Activated CD4-positive, alpha-beta T cell treated with anti-CD3 and anti-CD28 coated beads, Interleukin-2, amount 10 ng/mL, durations not matched to agents 7 days and 5 days (primary cell): ENCODE data around the gene PCIF1. TPM values are rescaled to one million over a fixed set of nuclear protein-coding genes. Genes with fewer than 3 reads are reported as not detected.
A peak's percentile ranks its signal among the peaks of the same experiment; 100 is the strongest.
"Not testable (repeated sequence)": the region's sequence is repeated elsewhere in the genome, so short reads cannot be mapped to it uniquely, and the experiment has no call there.

ENCODE experiments used
- CTCF ChIA-PET: fragments of 350-600 bp; sonication (Branson Sonifier 250); formaldehyde crosslinking; loops from one replicate; lab custom pipeline; 2021; ENCODE audit warnings: antibody characterized with exemption; lab: Charles Lee
- POLR2A ChIA-PET: fragments of 350-600 bp; sonication (Branson Sonifier 250); formaldehyde crosslinking; loops from one replicate; lab custom pipeline; 2021; ENCODE audit warnings: antibody characterized with exemption; lab: Charles Lee
- DNase-seq: peaks from one replicate; pipeline ENCODE4 v3.0.0-alpha.2; 2020
- H3K27ac Mint-ChIP-seq: one replicate; pipeline ENCODE4 v1.8.0; 2021; ENCODE audit warnings: mild to moderate bottlenecking, moderate library complexity, mixed read lengths
- H3K27me3 Mint-ChIP-seq: one replicate; pipeline ENCODE4 v1.8.0; 2021; ENCODE audit warnings: mixed read lengths
- H3K36me3 Mint-ChIP-seq: one replicate; pipeline ENCODE4 v1.8.0; 2021; ENCODE audit warnings: low read depth, mixed read lengths
- H3K4me1 Mint-ChIP-seq: one replicate; pipeline ENCODE4 v1.8.0; 2021; ENCODE audit warnings: mixed read lengths
- H3K4me3 Mint-ChIP-seq: one replicate; pipeline ENCODE4 v1.8.0; 2021; ENCODE audit warnings: mild to moderate bottlenecking, moderate library complexity, mixed read lengths
- H3K9me3 Mint-ChIP-seq: one replicate; pipeline ENCODE4 v1.8.0; 2021; ENCODE audit warnings: mixed read lengths
- total RNA-seq, 2 experiments: library from RNA; stranded (reverse); gene quantifications; one replicate each; pipeline ENCODE4 v1.2.3, GENCODE V29; 2021

Gene PCIF1
- total RNA-seq, 2 experiments from 2014 or later: 44.0 to 44.6 TPM

DNA sequence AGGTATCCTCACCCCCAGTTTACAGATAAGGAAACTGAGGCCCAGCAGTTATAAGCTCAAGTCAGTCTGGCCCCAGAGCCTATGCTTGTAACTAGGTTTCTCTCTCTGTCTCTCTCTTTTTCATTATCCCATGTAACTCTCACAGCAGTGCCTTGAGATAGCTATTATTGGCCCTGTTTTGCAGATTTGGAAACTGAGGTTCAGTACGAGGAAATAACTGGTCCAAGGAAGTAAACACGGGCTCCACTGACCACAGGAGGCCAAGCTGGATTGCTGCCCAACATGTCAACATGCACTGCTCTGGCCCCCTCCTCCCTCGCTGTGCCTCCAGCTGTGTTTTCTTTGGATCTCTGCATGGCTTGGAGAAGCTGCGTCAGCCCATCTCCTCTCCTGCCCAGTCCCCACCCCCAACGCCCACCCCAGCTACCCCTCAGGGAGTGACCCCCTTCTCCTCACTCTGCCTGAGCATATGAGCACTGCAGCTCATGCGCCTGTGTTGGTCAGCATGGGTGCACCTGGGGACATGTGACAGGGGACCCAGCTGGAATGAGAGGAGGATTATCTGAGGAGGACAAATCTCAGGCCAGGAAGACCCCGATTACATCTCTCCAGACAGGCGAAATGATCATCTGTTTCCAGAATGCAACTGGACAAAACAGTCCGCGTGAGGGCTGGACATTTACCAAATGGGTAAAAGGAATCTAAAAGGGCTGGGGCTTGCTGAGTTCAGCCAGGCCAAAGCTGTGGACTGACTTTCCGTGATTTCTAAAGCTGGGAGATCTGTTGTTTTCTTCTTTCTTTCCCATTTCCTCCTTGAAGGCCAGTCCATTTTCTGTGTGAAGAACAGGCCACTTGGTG, 14.7 kb upstream of the PCIF1 start:
- DNase-seq: no peak
- Mint-ChIP-seq H3K27me3 (peaks cover 22% of the 10 kb centered on the region), H3K4me3 (no peak overlapping the region), H3K36me3 (no peaks in the 10 kb centered on the region), H3K9me3 (no peaks in the 10 kb centered on the region), H3K27ac (no peak overlapping the region), H3K4me1 (no peaks in the 10 kb centered on the region)
- ChIA-PET POLR2A (no interaction called here), CTCF (interaction anchor here (1.4 kb wide), 2 partner anchors 15 to 49 kb away, joined by 3 to 4 read pairs; partner anchors contain the start of gene PCIF1)

DNA sequence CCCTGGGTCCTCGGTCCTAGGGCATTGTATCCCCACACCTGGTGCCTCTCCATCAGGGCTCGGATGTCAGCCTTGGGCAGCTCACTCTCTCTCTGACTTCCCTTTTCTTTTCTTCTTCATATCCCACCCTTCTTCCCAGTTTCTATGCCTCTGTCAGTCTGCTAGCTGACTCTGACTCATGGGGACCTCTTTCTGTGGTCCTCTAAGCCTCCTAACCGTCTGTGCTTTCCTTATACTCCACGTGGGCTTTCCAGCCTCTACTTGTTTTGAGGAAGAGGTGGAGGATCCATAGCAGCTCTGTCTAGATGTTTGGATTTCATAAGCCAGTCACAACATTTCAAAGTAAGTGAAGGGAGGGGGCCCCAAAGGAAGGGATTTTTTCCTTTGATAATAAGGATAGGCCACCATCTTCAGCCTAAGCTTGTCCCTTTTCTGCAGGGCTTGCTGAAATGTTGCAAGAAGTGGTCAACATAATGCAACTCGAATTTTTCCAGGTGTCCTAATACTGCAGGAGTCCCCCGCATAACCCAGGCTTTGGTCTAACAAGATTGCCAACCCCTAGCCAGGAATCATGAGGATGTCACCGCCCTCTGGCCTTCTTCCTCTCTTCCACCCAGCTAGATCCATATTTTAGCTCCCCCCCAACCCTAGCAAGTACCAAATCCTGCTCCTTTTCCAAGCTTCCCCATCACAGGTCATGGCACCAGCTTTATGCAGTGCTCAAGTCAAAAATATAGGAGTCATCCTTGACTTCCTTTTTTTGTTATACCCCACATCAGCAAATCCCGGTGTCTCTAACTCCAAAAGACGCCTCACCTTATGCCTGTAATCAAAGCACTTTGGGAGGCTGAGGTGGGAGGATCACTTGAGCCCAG, 13.8 kb upstream of the PCIF1 start:
- Mint-ChIP-seq H3K27me3 (peaks cover 22% of the 10 kb centered on the region), H3K9me3 (no peaks in the 10 kb centered on the region), H3K36me3 (no peaks in the 10 kb centered on the region), H3K27ac (no peak overlapping the region), H3K4me3 (no peak overlapping the region), H3K4me1 (no peaks in the 10 kb centered on the region)
- ChIA-PET POLR2A (no interaction called here), CTCF (interaction anchor here (0.6 to 1.4 kb wide), 2 partner anchors 14 to 46 kb away, joined by 3 to 4 read pairs; partner anchors contain the start of gene PCIF1)
- no peak for DNase-seq

DNA sequence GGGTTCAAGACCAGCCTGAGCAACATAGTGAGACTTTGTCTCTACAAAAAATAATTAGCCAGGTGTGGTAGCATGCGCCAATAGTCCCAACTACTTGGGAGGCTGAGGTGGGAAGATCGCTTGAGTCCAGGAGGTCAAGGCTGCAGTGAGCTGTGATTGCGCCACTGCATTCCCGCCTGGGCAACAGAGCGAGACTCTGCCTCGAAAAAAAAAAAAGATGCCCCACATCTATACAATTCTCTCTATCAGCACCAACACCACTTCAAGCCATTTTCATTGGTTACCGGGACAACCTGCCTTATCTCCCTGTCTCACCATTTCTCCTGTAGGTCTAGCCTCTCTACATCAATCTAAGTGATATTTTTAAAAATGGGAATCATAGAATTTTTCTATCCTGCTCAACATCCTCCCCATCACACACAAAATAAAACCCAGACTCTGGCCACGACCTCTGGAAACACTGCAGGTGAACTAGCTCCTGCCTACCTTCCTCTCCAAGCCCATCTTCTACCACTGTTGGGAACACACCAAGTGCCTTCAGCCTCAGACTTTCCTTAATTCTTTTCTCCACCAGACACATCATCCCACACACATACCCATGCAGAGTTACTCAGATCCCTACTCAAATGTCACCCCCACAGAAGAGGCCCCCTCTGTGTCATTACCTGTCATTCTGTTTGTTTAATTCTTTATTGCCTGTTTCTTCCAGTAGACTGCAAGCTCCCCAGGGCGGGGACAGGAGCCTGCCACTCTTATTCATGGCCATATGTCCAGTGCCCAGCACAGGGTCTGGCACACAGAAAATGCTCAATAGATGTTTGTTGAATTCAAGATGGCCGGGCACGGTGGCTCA, 12.9 kb upstream of the PCIF1 start:
- Mint-ChIP-seq H3K4me1 (no peaks in the 10 kb centered on the region), H3K36me3 (no peaks in the 10 kb centered on the region), H3K4me3 (no peak overlapping the region), H3K27me3 (peaks cover 17% of the 10 kb centered on the region), H3K27ac (no peak overlapping the region), H3K9me3 (no peaks in the 10 kb centered on the region)
- ChIA-PET CTCF (interaction anchor here (0.6 to 1.4 kb wide), 5 partner anchors 11 to 1480 kb away, joined by 3 to 5 read pairs (median 4); partner anchors contain the start of gene PCIF1), POLR2A (no interaction called here)
- DNase-seq: no peak

DNA sequence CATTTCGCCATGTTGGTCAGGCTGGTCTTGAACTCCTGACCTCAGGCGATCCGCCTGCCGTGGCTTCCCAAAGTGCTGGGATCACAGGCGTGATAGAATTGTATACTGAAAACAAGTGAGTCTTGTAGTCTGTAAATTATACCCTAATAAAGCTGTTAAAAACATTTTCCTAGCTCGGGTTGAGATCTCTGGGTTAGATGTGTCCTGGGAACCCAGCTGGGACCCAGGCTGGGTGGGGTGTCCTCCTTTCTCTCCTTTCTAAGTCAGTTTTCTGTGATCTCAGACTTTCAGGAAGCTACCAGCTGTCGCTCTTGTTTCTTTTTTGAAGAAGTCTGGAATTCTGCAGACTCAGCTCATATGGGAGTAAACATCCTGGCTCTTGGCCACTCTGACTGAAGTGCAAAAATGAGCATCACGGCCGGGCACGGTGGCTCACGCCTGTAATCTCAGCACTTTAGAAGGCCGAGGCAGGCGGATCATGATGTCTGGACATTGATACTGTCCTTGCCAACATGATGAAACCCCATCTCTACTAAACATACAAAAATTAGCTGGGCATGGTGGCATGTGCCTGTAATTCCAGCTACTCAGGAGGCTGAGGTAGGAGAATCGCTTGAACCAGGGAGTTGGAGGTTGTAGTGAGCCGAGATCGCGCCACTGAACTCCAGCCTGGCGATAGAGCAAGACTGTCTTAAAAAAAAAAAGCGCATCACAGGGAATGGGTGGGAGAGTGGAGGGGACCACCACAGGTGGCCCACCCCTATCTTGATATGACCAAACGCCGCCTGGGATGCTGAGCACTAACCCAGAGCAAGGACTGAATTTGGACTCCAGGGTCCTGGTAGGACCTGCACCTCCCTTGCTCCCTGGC, 9.9 kb upstream of the PCIF1 start:
- no peaks in the 10 kb centered on the region for H3K9me3 Mint-ChIP-seq
- ChIA-PET CTCF (interaction anchor here (0.6 to 1.7 kb wide), 7 partner anchors 9 to 487 kb away, joined by 3 to 5 read pairs (median 3); no protein-coding TSS in a partner anchor), POLR2A (no interaction called here)
- no peaks in the 10 kb centered on the region for H3K4me1 Mint-ChIP-seq
- H3K4me3 Mint-ChIP-seq: no peak overlapping the region
- peaks cover 12% of the 10 kb centered on the region for H3K27me3 Mint-ChIP-seq
- H3K27ac Mint-ChIP-seq: no peak overlapping the region
- DNase-seq: no peak
- H3K36me3 Mint-ChIP-seq: no peaks in the 10 kb centered on the region

DNA sequence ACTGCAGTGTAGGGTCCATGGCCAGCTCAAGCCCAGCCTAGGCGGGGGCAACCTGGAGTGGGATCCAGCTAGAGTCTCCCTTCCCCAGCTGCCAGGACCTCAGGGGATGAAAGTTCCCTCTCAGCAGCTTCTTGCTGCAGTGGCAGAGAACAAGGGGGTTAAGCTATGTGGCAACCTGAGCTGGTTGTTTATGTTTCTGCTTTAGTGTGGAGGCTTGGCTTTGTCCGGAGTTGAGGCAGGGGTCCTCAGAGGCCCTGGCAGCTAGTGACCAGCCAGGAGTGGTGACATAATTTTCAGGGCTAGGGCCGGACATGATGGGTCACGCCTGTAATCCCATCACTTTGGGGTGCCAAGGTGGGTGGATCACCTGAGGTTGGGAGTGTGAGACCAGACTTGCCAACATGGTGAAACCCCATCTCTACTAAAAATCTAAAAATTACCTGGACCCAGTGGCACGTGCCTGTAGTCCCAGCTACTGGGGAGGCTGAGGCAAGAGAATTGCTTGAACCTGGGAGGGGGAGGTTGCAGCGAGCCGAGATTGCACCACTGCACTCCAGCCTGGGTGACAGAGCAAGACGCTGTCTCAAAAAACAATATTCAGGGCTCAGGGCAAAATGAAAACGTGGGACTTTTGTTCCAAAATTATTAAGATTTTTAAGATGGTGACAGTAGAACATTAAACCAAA, 8.5 kb upstream of the PCIF1 start:
- POLR2A ChIA-PET: no interaction called here
- peaks cover 10% of the 10 kb centered on the region for H3K27me3 Mint-ChIP-seq
- no peaks in the 10 kb centered on the region for H3K4me1 Mint-ChIP-seq
- H3K27ac Mint-ChIP-seq: no peak overlapping the region
- CTCF ChIA-PET: interaction anchor here (0.6 to 2.0 kb wide), 4 partner anchors 7 to 20 kb away, joined by 3 to 6 read pairs (median 4); no protein-coding TSS in a partner anchor
- no peak overlapping the region for H3K4me3 Mint-ChIP-seq
- no peaks in the 10 kb centered on the region for H3K9me3 Mint-ChIP-seq
- no peak for DNase-seq
- no peaks in the 10 kb centered on the region for H3K36me3 Mint-ChIP-seq

DNA sequence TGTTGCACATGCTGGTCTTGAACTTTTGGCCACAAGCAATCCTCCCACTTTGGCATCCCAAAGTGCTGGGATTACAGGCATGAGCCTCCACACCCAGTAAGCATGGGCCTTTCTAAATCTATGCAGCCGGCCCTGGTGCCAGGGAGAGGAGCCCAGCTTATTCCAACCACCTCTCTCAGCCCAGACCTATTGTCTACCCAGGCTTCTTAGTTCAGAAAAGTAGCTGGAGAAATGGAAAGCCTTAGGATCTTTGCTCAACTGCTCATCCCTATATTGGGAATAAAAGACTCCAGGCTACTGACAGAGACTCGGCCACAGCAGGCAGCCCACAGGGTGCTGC, 7.8 kb upstream of the PCIF1 start:
- CTCF ChIA-PET: interaction anchor here (0.6 to 2.0 kb wide), 3 partner anchors 10 to 20 kb away, joined by 3 to 6 read pairs (median 4); no protein-coding TSS in a partner anchor
- no peak for DNase-seq
- POLR2A ChIA-PET: no interaction called here

DNA sequence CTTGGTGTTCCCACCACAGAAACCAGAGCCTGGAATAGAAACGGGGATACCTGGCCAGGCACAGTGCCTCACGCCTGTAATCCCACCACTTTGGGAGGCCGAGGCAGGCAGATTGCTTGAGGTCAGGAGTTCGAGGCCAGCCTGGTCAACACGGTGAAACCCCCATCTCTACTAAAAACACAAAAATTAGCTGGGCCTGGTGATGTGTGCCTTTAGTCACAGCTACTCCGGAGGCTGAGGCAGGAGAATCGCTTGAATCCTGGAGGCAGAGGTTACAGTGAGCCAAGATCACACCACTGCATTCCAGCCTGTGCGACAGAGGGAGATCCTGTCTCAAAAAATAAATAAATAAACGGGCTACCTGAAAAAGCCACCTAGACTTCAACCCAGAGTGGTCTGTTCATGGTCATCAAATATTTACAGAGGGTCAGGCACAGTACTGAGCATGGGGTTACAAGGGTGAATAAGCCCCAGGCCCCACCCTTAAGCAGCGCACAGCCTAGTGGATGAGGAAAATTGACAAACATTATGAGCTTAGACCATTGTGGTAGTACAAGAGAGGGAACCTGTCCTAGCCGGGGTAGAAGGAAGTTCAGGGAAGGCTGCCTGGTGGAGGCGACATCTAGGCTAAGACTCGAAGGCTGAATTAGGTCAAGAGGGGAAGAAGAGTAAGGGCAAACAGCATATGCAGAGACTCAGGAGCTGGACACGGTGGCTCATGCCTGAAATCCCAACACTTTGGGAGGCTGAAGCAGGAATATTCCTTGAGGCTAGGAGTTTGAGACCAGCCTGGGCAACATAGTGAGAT, 7.2 kb upstream of the PCIF1 start:
- H3K9me3 Mint-ChIP-seq: no peaks in the 10 kb centered on the region
- H3K27me3 Mint-ChIP-seq: peaks cover 3% of the 10 kb centered on the region
- no peak for DNase-seq
- POLR2A ChIA-PET: no interaction called here
- H3K36me3 Mint-ChIP-seq: no peaks in the 10 kb centered on the region
- CTCF ChIA-PET: interaction anchor here (0.9 to 2.0 kb wide), 5 partner anchors 10 to 103 kb away, joined by 3 to 6 read pairs (median 4); no protein-coding TSS in a partner anchor
- H3K4me1 Mint-ChIP-seq: peaks cover 3% of the 10 kb centered on the region
- H3K4me3 Mint-ChIP-seq: no peak overlapping the region
- no peak overlapping the region for H3K27ac Mint-ChIP-seq

More for the DNA sequence above, 7.8 kb upstream of the PCIF1 start:
- Mint-ChIP-seq H3K27me3 (peaks cover 5% of the 10 kb centered on the region), H3K27ac (no peak overlapping the region), H3K9me3 (no peaks in the 10 kb centered on the region), H3K4me1 (no peaks in the 10 kb centered on the region), H3K36me3 (no peaks in the 10 kb centered on the region), H3K4me3 (no peak overlapping the region)

DNA sequence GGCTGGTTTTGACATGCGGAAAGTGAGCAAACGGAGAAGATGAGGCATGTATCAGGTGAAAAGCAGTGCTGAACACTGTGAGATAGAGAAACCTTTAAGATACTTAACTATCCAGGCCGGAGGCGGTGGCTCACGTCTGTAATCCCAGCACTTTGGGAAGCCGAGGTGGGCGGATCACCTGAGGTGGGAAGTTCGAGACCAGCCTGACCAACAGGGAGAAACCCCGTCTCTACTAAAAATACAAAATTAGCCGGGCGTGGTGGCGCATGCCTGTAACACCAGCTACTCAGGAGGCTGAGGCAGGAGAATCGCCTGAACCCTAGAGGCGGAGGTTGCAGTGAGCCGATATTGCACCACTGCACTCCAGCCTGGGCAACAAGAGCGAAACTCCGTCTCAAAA, 2.8 kb upstream of the PCIF1 start:
- H3K4me3 Mint-ChIP-seq, POLR2A ChIA-PET: not testable (repeated sequence)

DNA sequence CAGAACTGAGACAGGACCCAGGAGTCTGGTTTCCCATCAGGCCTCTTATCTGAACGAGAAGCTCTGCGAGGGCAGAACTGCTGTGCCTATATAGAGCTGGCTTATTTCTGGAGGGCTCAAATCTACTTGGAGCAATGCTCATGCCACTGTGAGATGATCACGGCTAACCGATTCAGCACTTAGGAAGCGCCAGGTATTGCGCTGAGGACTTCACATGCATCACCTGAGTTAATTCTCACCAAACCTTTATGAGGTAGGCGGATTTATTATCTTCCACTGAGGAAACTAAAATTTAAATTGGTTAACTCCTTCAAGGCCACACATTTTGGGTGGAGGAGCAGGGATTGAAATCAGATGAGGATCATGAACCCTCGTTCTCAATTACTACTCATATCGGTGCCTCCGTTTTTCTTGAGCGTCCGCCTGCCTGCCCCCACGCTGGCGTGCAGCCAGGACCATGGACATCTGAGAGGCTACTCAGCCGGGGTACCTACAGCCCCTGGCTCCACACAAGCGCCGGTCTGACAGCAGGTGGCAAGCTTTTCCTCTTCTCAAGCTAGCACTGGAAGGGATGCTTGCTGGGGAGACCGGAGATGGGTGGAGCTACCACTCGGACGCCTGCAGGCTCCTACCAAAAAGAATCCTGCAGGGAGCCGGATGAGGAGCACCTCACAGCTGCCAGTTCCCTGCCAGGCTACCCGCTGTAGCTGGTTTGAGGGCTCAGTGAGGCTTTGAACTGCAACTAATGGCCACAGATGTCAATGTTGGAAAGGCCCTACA, 1.0 kb upstream of the PCIF1 start:
- DNase-seq: peak; percentile 72
- H3K4me1 Mint-ChIP-seq: peaks cover 35% of the 10 kb centered on the region
- H3K9me3 Mint-ChIP-seq: no peaks in the 10 kb centered on the region
- peaks cover 15% of the 10 kb centered on the region for H3K36me3 Mint-ChIP-seq
- H3K27me3 Mint-ChIP-seq: no peaks in the 10 kb centered on the region
- ChIA-PET POLR2A (interaction anchor here (0.6 to 0.7 kb wide), 2 partner anchors 24 to 43 kb away, joined by 3 read pairs; partner anchors contain the start of gene NEURL2), CTCF (interaction anchor here (0.6 to 3.2 kb wide), 18 partner anchors 8 to 52 kb away, joined by 3 to 14 read pairs (median 4); partner anchors contain the start of genes CTSA, NEURL2, SPATA25 and ZNF335)
- peak overlapping the region; percentile 93 for H3K4me3 Mint-ChIP-seq
- H3K27ac Mint-ChIP-seq: peak overlapping the region; percentile 97

More for the DNA sequence above, 2.8 kb upstream of the PCIF1 start:
- H3K27me3 Mint-ChIP-seq, H3K27ac Mint-ChIP-seq, H3K9me3 Mint-ChIP-seq, H3K36me3 Mint-ChIP-seq, DNase-seq, CTCF ChIA-PET: not testable (repeated sequence)
- peaks cover 17% of the 10 kb centered on the region for H3K4me1 Mint-ChIP-seq
